CD14-positive monocyte (primary cell): ENCODE data around the gene TLNRD1. TPM values are rescaled to one million over a fixed set of nuclear protein-coding genes. Genes with fewer than 3 reads are reported as not detected.

Experiments
- DNase-seq, 3 donors: peaks; one replicate each; pipeline ENCODE4 v3.0.0-alpha.2; 2011 to 2022
- H2AFZ ChIP-seq: 2 replicates; pipeline ENCODE4 v1.6.0; 2012; ENCODE audit warnings: mild to moderate bottlenecking, low read depth, low read length, inconsistent platforms; ENCODE audit not compliant: insufficient read depth, poor library complexity, severe bottlenecking
- H3K27ac ChIP-seq, 2 donors: 1 replicate in 1 of 2; 2 replicates in 1 of 2; pipeline ENCODE4 v1.5.1; 2012 to 2013; ENCODE audit warnings: low read length in 2 of 2, control low read depth in 1 of 2, inconsistent platforms in 1 of 2, low read depth in 1 of 2, mild to moderate bottlenecking in 1 of 2
- H3K27me3 ChIP-seq, 2 donors: one replicate each; pipeline versions ENCODE4 v1.6.0 to v1.6.1; 2011 to 2013; ENCODE audit warnings: low read length in 2 of 2; ENCODE audit not compliant: control insufficient read depth in 2 of 2, insufficient read depth in 2 of 2
- H3K36me3 ChIP-seq, 2 donors: replicated peaks in 1 of 2; 1 replicate in 1 of 2; 2 replicates in 1 of 2; pipeline versions ENCODE4 v1.5.1 to v1.6.1; 2012 to 2013; ENCODE audit warnings: low read length in 2 of 2, control low read depth in 1 of 2, inconsistent platforms in 1 of 2, mild to moderate bottlenecking in 1 of 2; ENCODE audit not compliant: insufficient read depth in 2 of 2, control insufficient read depth in 1 of 2
- H3K4me1 ChIP-seq, 2 donors: 1 replicate in 1 of 2; 2 replicates in 1 of 2; pipeline versions ENCODE4 v1.5.1 to v1.6.1; 2012 to 2013; ENCODE audit warnings: low read length in 2 of 2, control low read depth in 1 of 2, inconsistent platforms in 1 of 2, mild to moderate bottlenecking in 1 of 2, moderate library complexity in 1 of 2; ENCODE audit not compliant: insufficient read depth in 2 of 2, control insufficient read depth in 1 of 2
- H3K4me2 ChIP-seq: replicated peaks from 2 replicates; pipeline ENCODE3; 2012; ENCODE audit warnings: low read length, moderate library complexity, mild to moderate bottlenecking; ENCODE audit not compliant: poor library complexity, severe bottlenecking; ENCODE audit errors: extremely low read depth
- H3K4me3 ChIP-seq, 3 experiments: fragments of 200-600 bp in 1 of 3; sonication (generic) in 1 of 3; replicated peaks in 1 of 3; 1 replicate in 2 of 3; 2 replicates in 1 of 3; pipeline ENCODE4 v1.5.1; 2011 to 2013; ENCODE audit warnings: low read length in 3 of 3, mild to moderate bottlenecking in 3 of 3, control low read depth in 2 of 3, low read depth in 2 of 3, inconsistent platforms in 1 of 3, moderate library complexity in 1 of 3
- H3K79me2 ChIP-seq: 2 replicates; pipeline ENCODE4 v1.6.0; 2012; ENCODE audit warnings: mild to moderate bottlenecking, control low read depth, inconsistent platforms, low read length, moderate library complexity; ENCODE audit not compliant: insufficient read depth
- H3K9ac ChIP-seq: 2 replicates; pipeline ENCODE4 v1.6.0; 2017; ENCODE audit warnings: low read length, mild to moderate bottlenecking; ENCODE audit not compliant: insufficient read depth, poor library complexity, severe bottlenecking
- H3K9me3 ChIP-seq, 2 donors: replicated peaks in 1 of 2; 1 replicate in 1 of 2; 2 replicates in 1 of 2; pipeline versions ENCODE4 v1.5.1 to v1.6.1; 2012 to 2013; ENCODE audit warnings: low read length in 2 of 2, control low read depth in 1 of 2; ENCODE audit not compliant: control insufficient read depth in 1 of 2, insufficient read depth in 1 of 2
- H4K20me1 ChIP-seq: 2 replicates; pipeline ENCODE4 v1.6.0; 2012; ENCODE audit warnings: mild to moderate bottlenecking, low read length, control low read depth, moderate library complexity; ENCODE audit not compliant: insufficient read depth
- H3K27ac Mint-ChIP-seq, 7 donors: one replicate each; pipeline ENCODE4 v1.8.0; 2020; ENCODE audit warnings: mild to moderate bottlenecking in 7 of 7, mixed read lengths in 7 of 7, moderate library complexity in 6 of 7, inconsistent platforms in 2 of 7
- H3K27me3 Mint-ChIP-seq, 3 donors: one replicate each; pipeline ENCODE4 v1.8.0; 2021 to 2022; ENCODE audit warnings: low read depth in 3 of 3, mild to moderate bottlenecking in 3 of 3, mixed read lengths in 3 of 3, moderate library complexity in 3 of 3, inconsistent platforms in 1 of 3
- H3K36me3 Mint-ChIP-seq, 2 donors: one replicate each; pipeline ENCODE4 v1.8.0; 2020; ENCODE audit warnings: mixed read lengths in 2 of 2, inconsistent platforms in 1 of 2, mild to moderate bottlenecking in 1 of 2
- H3K4me1 Mint-ChIP-seq: one replicate; pipeline ENCODE4 v1.8.0; 2020; ENCODE audit warnings: mild to moderate bottlenecking, mixed read lengths
- H3K4me3 Mint-ChIP-seq, 2 donors: one replicate each; pipeline ENCODE4 v1.8.0; 2020; ENCODE audit warnings: mild to moderate bottlenecking in 2 of 2, mixed read lengths in 2 of 2, moderate library complexity in 1 of 2
- H3K9me3 Mint-ChIP-seq, 7 donors: one replicate each; pipeline ENCODE4 v1.8.0; 2020 to 2022; ENCODE audit warnings: mixed read lengths in 7 of 7, mild to moderate bottlenecking in 6 of 7, moderate library complexity in 6 of 7, inconsistent platforms in 2 of 7
- CTCF ChIP-seq: fragments of 200-600 bp; IDR thresholded peaks from one replicate; pipeline ENCODE4 v1.8.0; 2022; ENCODE audit warnings: antibody characterized with exemption, mild to moderate bottlenecking
- WGBS: methylation state at CpG from one replicate; pipeline ENCODE4 v1.1.5; 2013; ENCODE audit warnings: missing lambda C conversion rate; ENCODE audit not compliant: insufficient coverage; 5-methylcytosine and 5-hydroxymethylcytosine counted together
- intact Hi-C, 2 donors: fragments of 100-400 bp; cut with micrococcal nuclease; formaldehyde crosslinking; loops; one replicate each; pipeline versions ENCODE4 v1.15.0 to v1.15.1; 2023
- polyA plus RNA-seq, 3 donors: library from polyadenylated mRNA; depleted of rRNA in 1 of 3; unstranded in 2 of 3; stranded (reverse) in 1 of 3; fragments of 300-500 nt in 2 of 3; fragments of >200 nt in 1 of 3; fragmentation: Illumina TruSeq in 2 of 3; gene quantifications; 1 replicate in 2 of 3; 2 replicates in 1 of 3; pipeline ENCODE4 v1.2.3, GENCODE V29; 2012 to 2021

Gene TLNRD1
- polyA plus RNA-seq, 3 donors: 2.6 to 12.6 (median 3.4) TPM

GRCh38 chr15:81050805-81051204 is 50.1 kb downstream of the TLNRD1 start:
- Mint-ChIP-seq H3K27ac (no peak overlapping the region), H3K4me3 (no peak overlapping the region), H3K9me3 (peaks cover 0 to 7% (median 3%) of the 10 kb centered on the region in 7 donors), H3K4me1 (peaks cover 10% of the 10 kb centered on the region), H3K27me3 (peaks cover 0 to 5% (median 4%) of the 10 kb centered on the region in 3 donors), H3K36me3 (no peaks in the 10 kb centered on the region)
- H3K27me3 ChIP-seq: no peaks in the 10 kb centered on the region
- no peaks in the 10 kb centered on the region for H3K79me2 ChIP-seq
- no peaks in the 10 kb centered on the region for H4K20me1 ChIP-seq
- intact Hi-C loops: loop anchor here in 1 of 2 donors (10.0 kb wide), 1 partner anchor 46 kb away; the partner anchor contains the start of gene TLNRD1
- no peak for DNase-seq
- no peak overlapping the region for H3K4me2 ChIP-seq
- H3K27ac ChIP-seq: no peak overlapping the region
- no peak overlapping the region for H2AFZ ChIP-seq
- H3K4me3 ChIP-seq: no peak overlapping the region
- 92% methylated on average over 2 of the region's 4 CpGs for whole genome bisulfite sequencing
- no peaks in the 10 kb centered on the region for H3K36me3 ChIP-seq
- no peaks in the 10 kb centered on the region for H3K9me3 ChIP-seq
- no peak for TF ChIP-seq CTCF
- H3K4me1 ChIP-seq: peaks cover 4 to 8% of the 10 kb centered on the region in 2 donors
- no peak overlapping the region for H3K9ac ChIP-seq

GRCh38 chr15:81052046-81052445 is 51.3 kb downstream of the TLNRD1 start:
- H4K20me1 ChIP-seq: no peaks in the 10 kb centered on the region
- H3K4me1 Mint-ChIP-seq: peaks cover 17% of the 10 kb centered on the region
- intact Hi-C loops: loop anchor here in 1 of 2 donors (10.0 kb wide), 1 partner anchor 47 kb away; the partner anchor contains the start of gene TLNRD1
- no peaks in the 10 kb centered on the region for H3K27me3 ChIP-seq
- peak overlapping the region in 4 of 7 donors; percentile 55 to 86 (median 67) for H3K27ac Mint-ChIP-seq
- H3K4me3 ChIP-seq: no peak overlapping the region
- H3K36me3 Mint-ChIP-seq: no peaks in the 10 kb centered on the region
- H3K9me3 ChIP-seq: no peaks in the 10 kb centered on the region
- peaks cover 14 to 20% of the 10 kb centered on the region in 2 donors for H3K4me1 ChIP-seq
- no peak overlapping the region for H3K27ac ChIP-seq
- TF ChIP-seq CTCF: no peak
- H3K9ac ChIP-seq: no peak overlapping the region
- no peak overlapping the region for H3K4me3 Mint-ChIP-seq
- H2AFZ ChIP-seq: no peak overlapping the region
- no peaks in the 10 kb centered on the region for H3K36me3 ChIP-seq
- H3K27me3 Mint-ChIP-seq: peaks cover 0 to 2% (median 2%) of the 10 kb centered on the region in 3 donors
- peak; percentile 38 to 68 (median 63) for DNase-seq
- H3K4me2 ChIP-seq: no peak overlapping the region
- H3K79me2 ChIP-seq: no peaks in the 10 kb centered on the region
- no CpG with 5 or more reads among the region's 2 CpGs for WGBS
- H3K9me3 Mint-ChIP-seq: no peaks in the 10 kb centered on the region
